Mammary epithelial cell (primary cell): ENCODE data around the gene OR7G1.

Experiments used
- CTCF ChIP-seq, 2 donors: IDR thresholded peaks in 1 of 2; conservative IDR thresholded peaks in 1 of 2; 2 replicates each; pipeline ENCODE4 v1.5.1; 2011 to 2012; ENCODE audit warnings: inconsistent platforms in 2 of 2, low read length in 2 of 2, mild to moderate bottlenecking in 2 of 2, control low read depth in 1 of 2, low read depth in 1 of 2; ENCODE audit not compliant: insufficient read depth in 1 of 2; ENCODE audit errors: extremely low read depth in 1 of 2
- EZH2 ChIP-seq: IDR thresholded peaks from 2 replicates; pipeline ENCODE4 v1.6.1; 2012; ENCODE audit warnings: low read length, inconsistent platforms, borderline replicate concordance

- TF ChIP-seq CTCF (conservative IDR thresholded peaks at IDR 0.05 in 1 of 2, IDR thresholded peaks at IDR 0.05 in 1 of 2; ENCODE audit: extremely low read depth in 1 of 2, insufficient read depth in 1 of 2, low read depth in 1 of 2, low read length in 2 of 2): no peak
- no peak for TF ChIP-seq EZH2
Observed at GRCh38 chr19:9150650-9151049, 35.1 kb upstream of the OR7G1 start.
